GM10248 (cell line): ENCODE data around the gene ATG14.

Source experiments
- CTCF ChIA-PET: fragments of 300-600 bp; sonication (Branson Sonifier 250); formaldehyde crosslinking; extraction: SDS; loops from one replicate; lab custom pipeline; 2021; ENCODE audit warnings: antibody characterized with exemption; lab: Yijun Ruan, JAX
- POLR2A ChIA-PET: fragments of 350-650 bp; sonication (Branson Sonifier 250); formaldehyde crosslinking; extraction: SDS; loops from one replicate; lab custom pipeline; 2020; ENCODE audit warnings: antibody characterized with exemption; lab: Yijun Ruan, JAX
- DNase-seq: peaks from one replicate; pipeline ENCODE4 v3.0.0; 2012; ENCODE audit errors: extremely low spot score
- TF ChIP-seq, protein P1 (sequence below): IDR thresholded peaks from 2 replicates; pipeline ENCODE4 v1.5.1; 2012; ENCODE audit warnings: mild to moderate bottlenecking, low read depth; ENCODE audit errors: extremely low read depth, missing control alignments, control extremely low read depth

ATG14 gene

DNA sequence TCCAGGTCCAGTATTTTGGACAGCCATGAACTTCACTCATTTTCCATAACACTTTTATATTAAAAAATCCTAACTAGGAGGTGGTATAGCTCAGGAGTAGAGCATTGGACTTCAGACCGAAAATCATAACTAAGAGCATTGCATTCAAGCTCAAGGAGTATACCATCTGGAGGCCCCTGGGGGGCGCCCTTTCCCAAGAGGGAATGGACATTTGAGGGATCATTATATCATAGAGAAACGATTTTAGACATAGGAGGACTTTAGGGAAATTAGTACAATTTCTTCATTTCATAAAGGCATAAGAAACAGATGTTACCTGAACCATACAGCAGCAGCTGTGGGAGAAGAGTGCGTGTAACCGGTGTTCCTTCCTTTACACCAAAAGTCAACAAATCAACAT is 5.2 kb upstream of the ATG14 start:
- POLR2A ChIA-PET, result no interaction called here
- peak; percentile 14 for DNase-seq
- CTCF ChIA-PET, result interaction anchor here (0.9 to 5.5 kb wide), 10 partner anchors 8 to 1074 kb away, joined by 3 to 29 read pairs (median 6); no protein-coding TSS in a partner anchor
- TF ChIP-seq, protein P1, sequence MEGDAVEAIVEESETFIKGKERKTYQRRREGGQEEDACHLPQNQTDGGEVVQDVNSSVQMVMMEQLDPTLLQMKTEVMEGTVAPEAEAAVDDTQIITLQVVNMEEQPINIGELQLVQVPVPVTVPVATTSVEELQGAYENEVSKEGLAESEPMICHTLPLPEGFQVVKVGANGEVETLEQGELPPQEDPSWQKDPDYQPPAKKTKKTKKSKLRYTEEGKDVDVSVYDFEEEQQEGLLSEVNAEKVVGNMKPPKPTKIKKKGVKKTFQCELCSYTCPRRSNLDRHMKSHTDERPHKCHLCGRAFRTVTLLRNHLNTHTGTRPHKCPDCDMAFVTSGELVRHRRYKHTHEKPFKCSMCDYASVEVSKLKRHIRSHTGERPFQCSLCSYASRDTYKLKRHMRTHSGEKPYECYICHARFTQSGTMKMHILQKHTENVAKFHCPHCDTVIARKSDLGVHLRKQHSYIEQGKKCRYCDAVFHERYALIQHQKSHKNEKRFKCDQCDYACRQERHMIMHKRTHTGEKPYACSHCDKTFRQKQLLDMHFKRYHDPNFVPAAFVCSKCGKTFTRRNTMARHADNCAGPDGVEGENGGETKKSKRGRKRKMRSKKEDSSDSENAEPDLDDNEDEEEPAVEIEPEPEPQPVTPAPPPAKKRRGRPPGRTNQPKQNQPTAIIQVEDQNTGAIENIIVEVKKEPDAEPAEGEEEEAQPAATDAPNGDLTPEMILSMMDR, result no peak

DNA sequence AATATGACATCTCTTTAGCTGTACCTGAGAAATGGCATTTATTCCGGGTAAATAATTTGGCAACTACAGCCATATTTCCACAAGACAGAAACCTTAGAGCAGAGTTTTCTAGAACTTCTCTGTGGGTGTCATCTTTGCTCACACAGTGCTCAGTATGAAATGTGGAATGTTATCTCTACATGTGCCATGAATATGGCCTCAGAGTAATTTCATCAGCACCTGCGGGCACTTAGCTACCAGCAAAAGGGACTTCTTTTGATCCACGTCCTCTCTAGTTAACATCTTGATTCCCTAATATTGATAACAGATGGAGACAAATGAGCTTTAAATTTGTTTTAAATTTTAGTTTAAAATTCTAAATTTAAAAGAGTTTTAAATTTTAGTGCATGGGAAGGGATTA is 2.9 kb upstream of the ATG14 start:
- POLR2A ChIA-PET, result no interaction called here
- DNase-seq, result no peak
- CTCF ChIA-PET, result interaction anchor here (1.0 to 5.5 kb wide), 6 partner anchors 10 to 1076 kb away, joined by 3 to 29 read pairs (median 4); no protein-coding TSS in a partner anchor
- TF ChIP-seq, protein P1, result no peak

DNA sequence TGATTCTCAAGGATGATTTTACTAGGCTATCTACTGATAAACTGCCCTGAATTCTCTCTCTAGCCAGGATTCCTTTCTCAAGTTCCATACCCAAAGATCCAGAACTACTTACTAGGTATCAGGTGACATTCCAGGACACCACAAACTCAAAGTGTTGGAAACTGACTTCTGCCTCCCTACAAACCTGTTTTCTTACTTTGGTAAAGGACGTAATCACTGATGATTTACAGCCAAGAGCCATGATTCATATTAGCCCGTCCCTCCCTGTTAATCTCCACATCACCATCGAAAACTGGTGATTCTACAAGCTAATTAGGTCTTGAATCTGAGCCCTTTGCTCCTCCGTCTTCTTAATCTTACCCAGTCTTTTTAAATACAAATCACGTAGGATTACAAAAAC is 1.0 kb upstream of the ATG14 start:
- TF ChIP-seq, protein P1, result no peak
- DNase-seq, result no peak
- CTCF ChIA-PET, result interaction anchor here (1.2 kb wide), 1 partner anchor 142 kb away, joined by 3 read pairs; no protein-coding TSS in a partner anchor
- POLR2A ChIA-PET, result interaction anchor here (0.6 kb wide), 1 partner anchor 8 kb away, joined by 4 read pairs; no protein-coding TSS in a partner anchor

DNA sequence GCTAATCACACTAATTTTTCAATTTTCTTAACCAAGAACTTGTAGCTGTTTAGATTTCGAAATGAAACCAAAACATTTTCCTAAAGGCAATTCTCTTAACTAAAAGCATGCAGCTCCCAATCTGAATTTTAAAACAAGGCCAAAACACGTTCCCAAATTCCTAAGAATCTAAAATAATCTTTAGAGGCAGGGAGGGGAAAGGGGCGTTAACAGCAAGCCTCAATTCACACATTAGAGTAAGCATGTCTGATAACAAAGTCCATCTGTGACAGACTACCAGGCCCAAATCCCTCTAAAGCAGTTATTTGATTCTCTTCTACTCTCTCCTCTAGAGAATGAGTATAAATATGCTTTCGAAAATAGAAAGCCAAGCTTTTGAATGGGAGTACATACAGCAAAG is 754 bp downstream of the ATG14 start:
- no peak for DNase-seq
- ChIA-PET POLR2A (interaction anchor here (0.7 kb wide), 1 partner anchor 8 kb away, joined by 3 read pairs; no protein-coding TSS in a partner anchor), CTCF (interaction anchor here (0.6 to 1.5 kb wide), 5 partner anchors 8 to 199 kb away, joined by 3 to 4 read pairs (median 3); no protein-coding TSS in a partner anchor)
- TF ChIP-seq, protein P1, result no peak

DNA sequence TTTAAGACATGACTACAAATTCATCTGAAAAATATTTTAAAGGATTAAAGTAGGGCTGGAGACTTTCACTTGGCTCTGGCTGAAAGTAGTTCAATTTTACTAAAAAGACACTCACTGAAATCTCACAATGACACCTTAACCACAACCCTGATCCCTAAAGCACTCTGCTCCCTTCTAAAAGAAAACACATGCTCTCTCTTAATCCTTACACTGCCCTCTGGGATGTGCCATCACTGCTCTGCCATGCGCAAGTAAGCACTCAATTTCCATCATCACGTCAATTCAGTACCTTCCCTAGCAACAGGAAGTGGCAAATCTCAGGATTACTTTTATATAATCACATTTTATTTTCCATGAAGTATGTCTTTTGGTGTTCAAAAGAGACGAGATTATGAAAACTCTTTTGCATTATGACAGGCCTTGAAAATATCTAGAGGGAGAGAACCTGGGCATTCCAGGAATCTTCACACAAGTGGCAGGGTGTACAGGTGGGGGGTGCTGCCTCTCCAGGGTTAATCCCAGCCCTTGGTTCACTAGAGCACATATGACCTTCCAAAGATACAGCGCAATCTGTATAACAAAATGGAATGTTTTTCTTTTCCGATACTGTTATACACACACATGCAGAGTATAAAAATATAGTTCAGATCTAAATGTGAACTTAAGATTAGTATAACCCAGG is 7.3 kb downstream of the ATG14 start:
- POLR2A ChIA-PET, result no interaction called here
- TF ChIP-seq, protein P1, result no peak
- CTCF ChIA-PET, result interaction anchor here (1.0 kb wide), 1 partner anchor 50 kb away, joined by 3 read pairs; no protein-coding TSS in a partner anchor
- DNase-seq, result no peak

DNA sequence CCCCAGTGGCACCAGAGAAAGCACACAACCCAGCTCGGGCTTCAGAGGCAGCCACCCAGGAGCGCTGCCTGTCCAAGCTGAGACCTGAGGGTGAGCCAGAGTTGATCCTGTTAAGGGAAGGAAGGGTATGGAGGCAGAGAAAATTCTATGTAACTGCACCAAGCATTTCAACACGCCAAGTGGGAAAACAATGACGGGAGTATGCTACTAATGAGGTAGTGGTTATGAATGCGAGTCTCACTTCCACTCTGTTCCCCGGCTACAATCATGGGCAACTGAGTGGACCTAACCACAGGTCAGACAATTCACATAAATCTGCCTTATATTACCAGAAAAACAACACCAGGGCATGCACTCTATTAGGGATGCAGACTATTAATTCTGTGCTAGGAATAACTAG is 9.9 kb downstream of the ATG14 start:
- TF ChIP-seq, protein P1, result no peak
- POLR2A ChIA-PET, result no interaction called here
- CTCF ChIA-PET, result no interaction called here
- DNase-seq, result no peak
